ENCODE results near the gene FBP2. TPM values are rescaled to one million over a fixed set of nuclear protein-coding genes. Genes with fewer than 3 reads are reported as not detected.

FBP2 gene
- polyA plus RNA-seq, 1 donor (not counting 4 experiments of a cell fraction or from before 2014, with no cell fraction given) = not detected

- no peaks in the 10 kb centered on the region for H3K27me3 ChIP-seq (ENCODE audit: control insufficient read depth, extremely low read depth, insufficient read depth, low read length)
- H3K9ac ChIP-seq (ENCODE audit: control insufficient read depth, extremely low read depth, insufficient read depth, low read length) = no peak overlapping the region
- DNase-seq (ENCODE audit: low read depth, low spot score) = no peak
- H2AFZ ChIP-seq (ENCODE audit: control insufficient read depth, low read length) = no peak overlapping the region
- no peaks in the 10 kb centered on the region for H3K9me1 ChIP-seq (ENCODE audit: control insufficient read depth, extremely low read depth, insufficient read depth, low read length)
- no peak for FAIRE-seq
- H3K9me3 ChIP-seq (ENCODE audit: control insufficient read depth, low read depth, low read length) = no peaks in the 10 kb centered on the region
- H3K4me1 ChIP-seq (ENCODE audit: control insufficient read depth, extremely low read depth, insufficient read depth, low read length) = no peaks in the 10 kb centered on the region
- H3K27ac ChIP-seq (ENCODE audit: control insufficient read depth, insufficient read depth, low read length) = no peak overlapping the region
- TF ChIP-seq EZH2 (IDR thresholded peaks at IDR 0.05; ENCODE audit: low read length) (no peak), CTCF (optimal IDR thresholded peaks at IDR 0.05 in 1 of 3, IDR thresholded peaks at IDR 0.05 in 1 of 3, conservative IDR thresholded peaks at IDR 0.05 in 1 of 3; ENCODE audit: extremely low read depth in 1 of 3, insufficient read depth in 2 of 3, low read length in 3 of 3) (no peak)
- dilution Hi-C loops (cut with MboI; ENCODE audit: extremely low pct_ligation_motif_present, low sequenced_read_pairs) = no loop called here
- H3K36me3 ChIP-seq (ENCODE audit: control insufficient read depth in 2 of 2, extremely low read depth in 1 of 2, insufficient read depth in 2 of 2, low read length in 2 of 2) = no peaks in the 10 kb centered on the region
- H3K4me2 ChIP-seq (ENCODE audit: control insufficient read depth, extremely low read depth, insufficient read depth, low read depth, low read length) = no peak overlapping the region
- no peaks in the 10 kb centered on the region for H3K79me2 ChIP-seq (ENCODE audit: control insufficient read depth, insufficient read depth, low read length)
- H3K4me3 ChIP-seq (ENCODE audit: control insufficient read depth in 2 of 3, extremely low read depth in 1 of 3, insufficient read depth in 2 of 3, low read depth in 1 of 3, low read length in 3 of 3) = no peak overlapping the region
- H4K20me1 ChIP-seq (ENCODE audit: control insufficient read depth, extremely low read depth, insufficient read depth, low read length) = no peaks in the 10 kb centered on the region
Observed at GRCh38 chr9:94611638-94612068, 18.0 kb upstream of the FBP2 start.

GRCh38 chr9:94610181-94610606 is 16.6 kb upstream of the FBP2 start:
- Histone ChIP-seq H4K20me1 (ENCODE audit: control insufficient read depth, extremely low read depth, insufficient read depth, low read length) (no peaks in the 10 kb centered on the region), H3K36me3 (ENCODE audit: control insufficient read depth in 2 of 2, extremely low read depth in 1 of 2, insufficient read depth in 2 of 2, low read length in 2 of 2) (no peaks in the 10 kb centered on the region), H3K9me1 (ENCODE audit: control insufficient read depth, extremely low read depth, insufficient read depth, low read length) (no peaks in the 10 kb centered on the region), H3K27me3 (ENCODE audit: control insufficient read depth, extremely low read depth, insufficient read depth, low read length) (peaks cover 5% of the 10 kb centered on the region), H3K27ac (ENCODE audit: control insufficient read depth, insufficient read depth, low read length) (no peak overlapping the region), H2AFZ (ENCODE audit: control insufficient read depth, low read length) (no peak overlapping the region), H3K4me1 (ENCODE audit: control insufficient read depth, extremely low read depth, insufficient read depth, low read length) (no peaks in the 10 kb centered on the region), H3K79me2 (ENCODE audit: control insufficient read depth, insufficient read depth, low read length) (no peaks in the 10 kb centered on the region), H3K4me3 (ENCODE audit: control insufficient read depth in 2 of 3, extremely low read depth in 1 of 3, insufficient read depth in 2 of 3, low read depth in 1 of 3, low read length in 3 of 3) (no peak overlapping the region), H3K4me2 (ENCODE audit: control insufficient read depth, extremely low read depth, insufficient read depth, low read depth, low read length) (no peak overlapping the region), H3K9me3 (ENCODE audit: control insufficient read depth, low read depth, low read length) (no peaks in the 10 kb centered on the region), H3K9ac (ENCODE audit: control insufficient read depth, extremely low read depth, insufficient read depth, low read length) (no peak overlapping the region)
- FAIRE-seq (no peak), DNase-seq (ENCODE audit: low read depth, low spot score) (no peak)
- TF ChIP-seq CTCF (optimal IDR thresholded peaks at IDR 0.05 in 1 of 3, IDR thresholded peaks at IDR 0.05 in 1 of 3, conservative IDR thresholded peaks at IDR 0.05 in 1 of 3; ENCODE audit: extremely low read depth in 1 of 3, insufficient read depth in 2 of 3, low read length in 3 of 3) (no peak), EZH2 (IDR thresholded peaks at IDR 0.05; ENCODE audit: low read length) (no peak)
- dilution Hi-C loops (cut with MboI; ENCODE audit: extremely low pct_ligation_motif_present, low sequenced_read_pairs) = no loop called here
